ENCODE measurements around the gene FCHO1. TPM values are rescaled to one million over a fixed set of nuclear protein-coding genes. Genes with fewer than 3 reads are reported as not detected.
"Not testable (repeated sequence)": the region's sequence is repeated elsewhere in the genome, so short reads cannot be mapped to it uniquely, and the experiment has no call there.

Gene FCHO1
- total RNA-seq, 2 experiments from 2014 or later, result 55.0 to 58.1 TPM

DNA sequence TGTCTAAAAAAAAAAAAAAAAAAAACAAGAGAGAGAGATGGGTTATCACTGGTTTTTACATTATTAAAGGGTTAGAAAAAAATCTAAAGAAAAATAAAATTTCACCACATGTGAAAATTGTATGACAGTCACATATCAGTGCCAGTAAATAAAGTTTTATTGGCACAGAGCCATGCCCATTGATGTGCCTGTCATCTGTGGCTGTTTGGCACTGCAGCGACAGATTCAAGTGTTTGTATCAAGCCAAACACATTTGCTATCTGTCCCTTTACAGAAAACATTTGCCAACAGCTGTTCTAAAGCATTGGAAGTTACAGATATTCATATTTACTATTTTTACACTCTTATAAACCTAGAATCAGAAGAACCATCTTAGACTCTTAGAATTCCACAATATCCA lies 16.3 kb downstream of the FCHO1 start:
- Mint-ChIP-seq H3K27ac (no peak overlapping the region), H3K27me3 (ENCODE audit: low read depth) (no peaks in the 10 kb centered on the region), H3K4me1 (ENCODE audit: low read depth) (peaks cover 9% of the 10 kb centered on the region), H3K9me3 (ENCODE audit: insufficient read depth) (no peaks in the 10 kb centered on the region), H3K36me3 (ENCODE audit: low read depth) (peaks cover 59% of the 10 kb centered on the region), H3K4me3 (no peak overlapping the region)
- CTCF ChIA-PET, result interaction anchor here (1.1 to 2.6 kb wide), 4 partner anchors 15 to 64 kb away, joined by 4 to 20 read pairs (median 10); partner anchors contain the start of gene FCHO1
- no peak for DNase-seq
- POLR2A ChIA-PET, result interaction anchor here (0.6 to 0.8 kb wide), 2 partner anchors 38 to 105 kb away, joined by 3 to 5 read pairs; no protein-coding TSS in a partner anchor
- ATAC-seq, result no peak

DNA sequence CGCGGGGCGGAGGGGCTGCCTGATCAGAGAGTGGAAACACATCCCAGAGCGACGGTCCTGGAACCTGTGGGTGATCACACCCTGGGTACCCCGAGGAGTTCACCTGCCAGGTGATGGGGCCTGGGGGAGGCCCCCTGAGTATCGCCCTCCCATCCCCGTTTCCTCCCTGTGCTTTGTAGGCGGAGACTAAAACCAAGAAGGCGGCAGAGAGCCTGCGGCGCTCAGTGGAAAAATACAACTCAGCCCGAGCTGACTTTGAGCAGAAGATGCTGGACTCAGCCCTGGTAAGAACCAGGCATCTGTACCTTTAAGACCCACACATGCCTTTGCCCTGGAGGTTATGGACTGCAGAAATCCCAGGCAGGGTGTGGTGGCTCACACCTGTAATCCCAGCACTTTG lies 19.3 kb downstream of the FCHO1 start:
- Mint-ChIP-seq H3K4me3 (no peak overlapping the region), H3K36me3 (ENCODE audit: low read depth) (peaks cover 57% of the 10 kb centered on the region), H3K27ac (no peak overlapping the region), H3K27me3 (ENCODE audit: low read depth) (no peaks in the 10 kb centered on the region), H3K9me3 (ENCODE audit: insufficient read depth) (no peaks in the 10 kb centered on the region), H3K4me1 (ENCODE audit: low read depth) (peaks cover 5% of the 10 kb centered on the region)
- ChIA-PET POLR2A (no interaction called here), CTCF (no interaction called here)
- ATAC-seq (no peak), DNase-seq (no peak)

DNA sequence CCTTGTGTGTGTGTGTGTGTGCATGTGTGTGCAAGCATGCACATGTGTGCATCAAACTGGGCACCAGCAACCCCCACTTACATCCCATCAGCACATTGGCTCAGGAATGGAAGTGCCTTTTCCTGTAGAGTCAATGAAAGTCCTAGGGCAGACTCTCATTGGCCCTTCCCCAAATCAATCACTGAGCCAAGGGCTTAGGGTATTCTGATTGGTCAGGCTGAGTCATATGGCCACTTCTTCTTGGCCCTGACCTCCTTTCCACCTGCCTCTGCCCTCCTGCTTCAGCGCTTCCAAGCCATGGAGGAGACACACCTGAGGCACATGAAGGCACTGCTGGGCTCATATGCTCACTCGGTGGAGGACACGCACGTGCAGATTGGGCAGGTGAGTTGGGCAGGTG lies 20.9 kb downstream of the FCHO1 start:
- Mint-ChIP-seq H3K4me3 (no peak overlapping the region), H3K36me3 (ENCODE audit: low read depth) (peaks cover 47% of the 10 kb centered on the region), H3K27ac (no peak overlapping the region), H3K9me3 (ENCODE audit: insufficient read depth) (no peaks in the 10 kb centered on the region), H3K27me3 (ENCODE audit: low read depth) (no peaks in the 10 kb centered on the region), H3K4me1 (ENCODE audit: low read depth) (peaks cover 10% of the 10 kb centered on the region)
- no peak for ATAC-seq
- CTCF ChIA-PET, result no interaction called here
- POLR2A ChIA-PET, result interaction anchor here (0.5 kb wide), 1 partner anchor 356 kb away, joined by 3 read pairs; no protein-coding TSS in a partner anchor
- DNase-seq, result no peak

DNA sequence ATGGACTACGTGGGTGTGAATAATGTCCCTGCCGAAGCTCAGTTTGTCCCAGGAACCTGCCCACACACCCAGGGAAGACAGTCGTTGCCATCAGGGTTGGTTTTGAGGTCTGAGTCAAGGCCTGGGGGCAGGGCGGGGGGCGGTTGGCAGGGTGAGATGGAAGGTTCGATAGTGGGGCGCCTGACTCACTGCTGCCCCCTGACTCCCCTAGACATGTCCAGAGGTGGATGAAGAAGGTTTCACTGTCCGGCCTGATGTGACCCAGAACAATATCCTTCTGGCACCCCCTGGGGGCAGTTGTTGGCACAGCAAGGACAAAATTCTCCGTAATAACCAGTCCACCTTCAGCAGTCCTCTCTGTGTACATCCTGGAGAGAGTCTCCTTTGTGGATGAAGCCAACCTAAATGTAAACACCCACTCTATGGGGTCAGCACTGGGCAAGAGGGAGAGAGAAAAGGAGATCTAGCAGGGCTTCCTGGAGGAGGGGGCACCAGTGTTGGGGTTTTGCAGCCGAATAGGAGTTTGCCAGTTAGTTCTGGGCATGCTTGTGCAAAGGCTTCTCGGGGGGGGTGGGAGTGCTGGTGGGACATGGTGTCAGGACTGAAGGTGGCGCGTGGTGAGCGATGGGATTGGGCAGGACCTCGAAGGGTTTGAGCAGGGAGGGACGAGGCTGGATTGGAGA lies 24.1 kb downstream of the FCHO1 start:
- Mint-ChIP-seq H3K36me3 (ENCODE audit: low read depth) (peaks cover 42% of the 10 kb centered on the region), H3K27ac (no peak overlapping the region), H3K27me3 (ENCODE audit: low read depth) (no peaks in the 10 kb centered on the region), H3K4me3 (no peak overlapping the region), H3K4me1 (ENCODE audit: low read depth) (peaks cover 14% of the 10 kb centered on the region), H3K9me3 (ENCODE audit: insufficient read depth) (no peaks in the 10 kb centered on the region)
- CTCF ChIA-PET, result interaction anchor here (0.8 to 2.9 kb wide), 7 partner anchors 9 to 86 kb away, joined by 3 to 18 read pairs (median 4); partner anchors contain the start of gene FCHO1
- peak; percentile 46 for DNase-seq
- peak; percentile 24 for ATAC-seq
- POLR2A ChIA-PET, result no interaction called here

DNA sequence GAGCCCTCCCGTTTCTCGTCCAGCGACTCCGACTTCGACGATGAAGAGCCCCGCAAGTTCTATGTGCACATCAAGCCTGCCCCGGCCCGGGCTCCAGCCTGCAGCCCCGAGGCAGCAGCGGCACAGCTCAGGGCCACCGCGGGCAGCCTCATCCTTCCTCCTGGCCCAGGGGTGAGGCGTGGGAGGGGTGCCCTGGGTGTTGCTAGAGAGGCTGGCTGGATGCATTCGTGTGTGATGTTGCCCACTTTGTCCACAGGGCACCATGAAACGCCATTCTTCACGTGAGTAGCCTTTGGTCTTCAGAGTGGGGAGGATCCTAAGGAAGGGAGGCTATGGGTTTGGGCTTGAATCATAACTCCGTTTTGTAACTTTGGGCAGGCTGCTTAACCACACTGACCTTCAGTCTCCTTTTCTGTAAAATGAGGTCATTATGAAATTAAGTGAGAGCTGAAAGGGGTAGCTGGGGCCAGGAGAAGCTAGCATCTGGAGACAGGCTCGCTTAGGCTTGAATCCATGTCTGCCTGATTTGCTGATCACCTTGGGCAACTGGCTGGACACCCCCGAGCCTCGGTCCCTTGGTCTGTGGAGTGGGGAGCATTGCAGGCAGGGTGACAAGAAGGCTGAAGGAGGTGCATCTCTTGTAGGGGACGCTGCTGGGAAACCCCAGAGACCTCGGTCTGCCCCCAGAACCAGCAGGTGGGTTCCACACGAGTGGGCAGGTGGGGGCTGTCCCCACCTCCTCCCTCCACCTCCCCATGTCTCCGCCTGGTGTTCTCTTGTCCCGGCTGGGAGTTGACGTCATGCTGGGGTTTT lies 24.9 kb downstream of the FCHO1 start:
- CTCF ChIA-PET, result interaction anchor here (1.0 to 2.9 kb wide), 3 partner anchors 10 to 72 kb away, joined by 3 to 18 read pairs (median 3); no protein-coding TSS in a partner anchor
- DNase-seq, result no peak
- no peaks in the 10 kb centered on the region for H3K27me3 Mint-ChIP-seq (ENCODE audit: low read depth)
- ATAC-seq, result no peak
- H3K9me3 Mint-ChIP-seq (ENCODE audit: insufficient read depth), result no peaks in the 10 kb centered on the region
- POLR2A ChIA-PET, result no interaction called here
- H3K4me3 Mint-ChIP-seq, result no peak overlapping the region
- peak overlapping the region; percentile 33 for H3K27ac Mint-ChIP-seq
- peaks cover 35% of the 10 kb centered on the region for H3K36me3 Mint-ChIP-seq (ENCODE audit: low read depth)
- H3K4me1 Mint-ChIP-seq (ENCODE audit: low read depth), result peaks cover 14% of the 10 kb centered on the region

DNA sequence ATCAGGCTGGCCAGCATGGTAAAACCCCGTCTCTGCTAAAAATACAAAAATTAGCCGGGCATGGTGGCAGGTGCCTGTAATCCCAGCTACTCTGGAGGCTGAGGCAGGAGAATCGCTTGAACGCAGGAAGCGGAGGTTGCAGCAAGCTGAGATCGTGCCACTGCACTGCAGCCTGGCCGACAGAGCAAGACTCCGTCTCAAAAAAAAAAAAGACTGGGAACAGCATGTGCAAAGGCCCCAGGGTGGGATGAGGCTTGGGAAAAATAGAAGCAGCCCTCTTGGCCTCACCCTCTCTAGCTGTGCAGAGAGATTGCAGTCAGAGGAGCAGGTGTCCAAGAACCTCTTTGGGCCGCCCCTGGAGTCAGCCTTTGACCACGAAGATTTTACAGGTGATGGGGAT lies 26.6 kb downstream of the FCHO1 start:
- ATAC-seq; H3K27ac Mint-ChIP-seq; H3K27me3 Mint-ChIP-seq (ENCODE audit: low read depth); CTCF ChIA-PET; DNase-seq; POLR2A ChIA-PET; H3K4me3 Mint-ChIP-seq; H3K9me3 Mint-ChIP-seq (ENCODE audit: insufficient read depth): not testable (repeated sequence)
- peaks cover 34% of the 10 kb centered on the region for H3K36me3 Mint-ChIP-seq (ENCODE audit: low read depth)
- peaks cover 14% of the 10 kb centered on the region for H3K4me1 Mint-ChIP-seq (ENCODE audit: low read depth)

DNA sequence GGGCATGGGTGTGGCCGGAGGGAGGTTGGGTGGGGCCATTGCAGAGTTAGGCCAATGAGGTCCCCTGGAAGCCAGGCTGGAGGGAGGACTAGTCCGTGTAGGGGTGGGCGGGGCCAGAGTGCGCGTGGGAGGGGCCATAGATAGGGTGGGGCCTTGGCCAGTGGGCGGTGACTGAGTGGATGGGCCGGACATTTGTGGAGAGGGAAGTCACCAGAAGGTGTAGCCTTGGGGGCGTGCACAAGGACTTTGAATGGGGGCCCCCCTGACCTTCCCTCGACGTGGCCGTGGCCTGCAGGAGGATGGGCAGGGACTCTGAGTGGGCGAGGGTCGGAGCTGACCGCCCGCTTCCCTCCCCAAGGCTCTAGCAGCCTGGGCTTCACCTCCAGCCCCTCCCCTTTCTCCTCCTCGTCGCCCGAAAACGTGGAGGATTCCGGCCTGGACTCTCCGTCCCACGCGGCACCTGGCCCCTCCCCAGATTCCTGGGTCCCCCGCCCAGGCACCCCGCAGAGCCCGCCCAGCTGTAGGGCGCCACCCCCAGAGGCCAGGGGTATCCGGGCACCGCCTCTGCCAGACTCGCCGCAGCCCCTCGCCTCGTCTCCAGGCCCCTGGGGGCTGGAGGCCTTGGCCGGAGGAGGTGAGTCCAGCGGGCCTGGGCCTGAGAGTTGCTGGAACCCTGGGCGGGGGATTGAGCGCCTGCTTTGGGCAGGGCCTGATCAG lies 27.1 kb downstream of the FCHO1 start:
- no peak overlapping the region for H3K27ac Mint-ChIP-seq
- CTCF ChIA-PET, result no interaction called here
- no peaks in the 10 kb centered on the region for H3K9me3 Mint-ChIP-seq (ENCODE audit: insufficient read depth)
- POLR2A ChIA-PET, result no interaction called here
- ATAC-seq (peak; percentile 74), DNase-seq (peak; percentile 56)
- no peak overlapping the region for H3K4me3 Mint-ChIP-seq
- no peaks in the 10 kb centered on the region for H3K27me3 Mint-ChIP-seq (ENCODE audit: low read depth)
- H3K36me3 Mint-ChIP-seq (ENCODE audit: low read depth), result peaks cover 29% of the 10 kb centered on the region
- H3K4me1 Mint-ChIP-seq (ENCODE audit: low read depth), result peaks cover 14% of the 10 kb centered on the region

DNA sequence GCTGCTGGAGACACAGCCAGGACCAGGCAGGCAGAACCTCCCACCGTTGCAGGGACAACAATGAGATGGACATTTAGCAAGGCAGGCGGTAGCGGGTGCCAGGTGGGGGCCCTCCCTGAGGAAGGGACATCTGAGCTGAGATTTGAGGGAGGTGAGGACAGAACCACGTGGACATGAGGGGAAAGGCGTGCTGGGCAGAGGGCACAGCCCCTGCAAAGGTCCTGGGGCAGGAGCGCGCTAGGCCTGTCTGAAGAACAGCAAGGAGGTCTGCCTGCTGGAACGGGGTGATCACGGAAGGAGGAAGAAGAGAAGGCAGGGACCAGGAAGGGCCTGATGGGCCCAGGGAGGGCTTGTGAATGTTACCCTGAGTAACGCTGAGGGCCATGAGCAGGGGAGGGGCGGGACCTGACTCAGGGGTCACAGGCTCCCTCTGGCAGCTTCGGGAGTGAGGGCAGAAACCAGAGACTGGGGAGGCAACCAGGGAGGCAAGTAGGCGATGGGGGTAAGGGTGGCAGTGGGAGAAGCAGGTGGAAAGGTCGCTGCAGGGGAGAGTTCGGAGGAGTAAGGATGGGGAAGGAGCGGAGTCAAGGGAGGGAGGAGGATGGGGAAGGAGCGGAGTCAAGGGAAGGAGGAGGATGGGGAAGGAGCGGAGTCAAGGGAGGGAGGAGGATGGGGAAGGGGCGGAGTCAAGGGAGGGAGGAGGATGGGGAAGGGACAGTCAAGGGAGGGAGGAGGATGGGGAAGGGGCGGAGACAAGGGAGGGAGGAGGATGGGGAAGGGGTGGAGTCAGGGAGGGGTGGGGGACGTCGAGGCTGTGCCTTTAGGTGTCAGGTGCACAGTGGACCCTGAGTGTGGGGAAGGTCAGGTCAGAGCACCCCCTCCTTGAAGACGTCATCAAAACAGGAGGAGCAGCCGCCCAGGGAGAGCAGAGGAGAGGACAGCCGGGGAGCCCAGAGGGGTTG lies 28.0 kb downstream of the FCHO1 start:
- Mint-ChIP-seq H3K9me3 (ENCODE audit: insufficient read depth) (no peaks in the 10 kb centered on the region), H3K4me3 (no peak overlapping the region), H3K27ac (peak overlapping the region; percentile 64), H3K36me3 (ENCODE audit: low read depth) (peaks cover 36% of the 10 kb centered on the region), H3K4me1 (ENCODE audit: low read depth) (peaks cover 18% of the 10 kb centered on the region), H3K27me3 (ENCODE audit: low read depth) (no peaks in the 10 kb centered on the region)
- ATAC-seq, result no peak
- ChIA-PET CTCF (no interaction called here), POLR2A (interaction anchor here (1.0 kb wide), 1 partner anchor 13 kb away, joined by 3 read pairs; no protein-coding TSS in a partner anchor)
- no peak for DNase-seq

DNA sequence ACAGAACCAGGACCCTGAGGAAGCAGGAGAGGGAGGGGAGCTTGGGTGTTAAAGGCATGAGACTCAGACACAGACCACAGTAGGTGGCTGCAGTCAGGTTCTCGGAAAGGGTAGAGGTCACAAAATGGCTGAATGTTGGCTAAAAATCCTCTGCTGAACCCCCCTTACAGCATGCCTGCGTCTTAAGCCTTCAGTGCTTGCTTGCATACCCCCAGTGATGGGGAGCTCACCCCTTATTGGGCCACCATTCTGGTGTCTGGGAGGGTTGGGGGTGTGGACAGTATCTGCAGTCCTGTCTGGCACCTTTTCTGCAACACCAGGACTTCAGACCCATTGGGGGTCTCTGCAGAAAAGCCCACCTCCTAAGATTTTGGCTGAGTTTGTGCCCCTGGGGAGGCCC lies 29.5 kb downstream of the FCHO1 start:
- H3K27ac Mint-ChIP-seq, result no peak overlapping the region

DNA sequence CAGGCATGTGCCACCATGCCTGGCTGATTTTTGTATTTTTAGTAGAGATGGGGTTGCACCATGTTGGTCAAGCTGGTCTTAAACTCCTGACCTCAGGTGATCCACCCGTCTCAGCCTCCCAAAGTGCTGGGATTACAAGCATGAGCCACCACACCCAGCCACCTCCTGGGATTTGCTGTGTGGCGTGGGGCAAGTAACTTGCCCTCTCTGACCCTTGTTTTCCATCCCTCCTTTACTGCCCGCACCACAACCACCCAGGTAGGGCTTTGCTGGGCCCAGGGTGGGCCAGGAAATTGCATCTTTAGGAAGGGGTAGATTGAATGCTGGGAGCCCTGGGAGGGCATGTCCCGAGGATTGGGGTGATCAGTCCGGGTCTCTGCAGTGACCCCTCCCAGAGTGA lies 32.4 kb downstream of the FCHO1 start:
- H3K9me3 Mint-ChIP-seq (ENCODE audit: insufficient read depth); DNase-seq; POLR2A ChIA-PET; H3K4me3 Mint-ChIP-seq; ATAC-seq; H3K27me3 Mint-ChIP-seq (ENCODE audit: low read depth): not testable (repeated sequence)
- CTCF ChIA-PET, result interaction anchor here (1.0 to 1.5 kb wide), 10 partner anchors 8 to 149 kb away, joined by 3 to 7 read pairs (median 3); partner anchors contain the start of genes B3GNT3, CCDC124 and RPL18A
- Mint-ChIP-seq H3K27ac (peak overlapping the region; percentile 77), H3K36me3 (ENCODE audit: low read depth) (peaks cover 36% of the 10 kb centered on the region), H3K4me1 (ENCODE audit: low read depth) (peaks cover 16% of the 10 kb centered on the region)

More for the DNA sequence above, 29.5 kb downstream of the FCHO1 start:
- H3K4me1 Mint-ChIP-seq (ENCODE audit: low read depth), result peaks cover 18% of the 10 kb centered on the region
- H3K4me3 Mint-ChIP-seq, result no peak overlapping the region
- ATAC-seq (no peak), DNase-seq (no peak)
- ChIA-PET CTCF (no interaction called here), POLR2A (no interaction called here)
- H3K27me3 Mint-ChIP-seq (ENCODE audit: low read depth), result no peaks in the 10 kb centered on the region
- H3K36me3 Mint-ChIP-seq (ENCODE audit: low read depth), result peaks cover 33% of the 10 kb centered on the region
- H3K9me3 Mint-ChIP-seq (ENCODE audit: insufficient read depth), result no peaks in the 10 kb centered on the region

All from activated CD8-positive, alpha-beta T cell treated with anti-CD3 and anti-CD28 coated beads, Interleukin-2, amount 10 ng/mL, durations not matched to agents 7 days and 5 days (primary cell).